ENCODE data around the gene CRKL.
A peak's percentile ranks its signal among the peaks of the same experiment; 100 is the strongest.

Gene CRKL

DNA sequence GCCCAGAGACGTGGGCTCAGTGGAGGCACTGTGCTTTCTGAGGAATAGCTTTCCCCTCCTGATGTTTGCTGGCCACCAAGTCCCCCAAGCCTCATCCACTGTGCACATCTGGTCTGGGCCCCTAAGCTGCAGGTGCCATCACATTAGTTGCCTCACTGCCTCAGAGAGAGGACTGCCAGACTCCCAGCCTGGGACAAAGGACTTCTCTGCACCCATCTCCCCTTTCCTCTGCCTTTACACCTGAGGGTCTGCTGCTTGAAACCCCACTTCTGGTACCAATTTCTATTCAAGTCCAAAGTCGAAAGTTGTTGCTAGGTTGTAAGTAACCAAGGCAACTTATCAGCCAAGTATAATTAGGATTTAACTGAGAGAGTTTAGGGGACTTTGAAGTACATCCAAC lies 61.2 kb downstream of the CRKL start:
- Histone ChIP-seq H3K4me3 (ENCODE audit: low read depth, low read length) (no peak overlapping the region), H3K36me3 (ENCODE audit: control insufficient read depth in 1 of 2, insufficient read depth in 2 of 2, low read length in 2 of 2) (peaks cover 0 to 1% of the 10 kb centered on the region in 2 experiments), H3K9me3 (ENCODE audit: insufficient read depth, low read depth, low read length) (peaks cover 18% of the 10 kb centered on the region), H4K8ac (ENCODE audit: low read depth, low read length) (no peak overlapping the region), H4K12ac (ENCODE audit: low read depth, low read length) (no peak overlapping the region), H2BK12ac (ENCODE audit: low read length) (no peak overlapping the region), H3K79me2 (ENCODE audit: control insufficient read depth, insufficient read depth, low read length, poor library complexity) (peaks cover 8% of the 10 kb centered on the region), H3K27me3 (ENCODE audit: insufficient read depth, low read length) (no peaks in the 10 kb centered on the region), H3K14ac (ENCODE audit: low read length) (no peak overlapping the region), H2BK120ac (ENCODE audit: insufficient read depth, low read length, poor library complexity) (no peak overlapping the region), H3K79me1 (ENCODE audit: low read length) (peaks cover 8% of the 10 kb centered on the region), H3K4me1 (ENCODE audit: control insufficient read depth in 1 of 2, insufficient read depth in 2 of 2, low read length in 2 of 2) (peaks cover 5 to 18% of the 10 kb centered on the region in 2 experiments), H2AFZ (ENCODE audit: insufficient read depth, low read length, poor library complexity) (no peak overlapping the region), H3K4me2 (ENCODE audit: low read length) (no peak overlapping the region), H4K91ac (ENCODE audit: low read depth, low read length) (no peak overlapping the region), H2BK5ac (ENCODE audit: low read depth, low read length, poor library complexity) (no peak overlapping the region), H3K27ac (ENCODE audit: low read depth, low read length) (no peak overlapping the region), H3K18ac (ENCODE audit: low read length) (no peak overlapping the region), H3K4ac (ENCODE audit: low read depth, low read length) (no peak overlapping the region), H2AK5ac (ENCODE audit: low read length) (no peak overlapping the region), H3K9ac (ENCODE audit: low read length) (no peak overlapping the region), H3K23ac (ENCODE audit: low read length) (no peak overlapping the region)
- WGBS (ENCODE audit: extremely low coverage, insufficient coverage, insufficient read length), result no CpG with 5 or more reads among the region's 2 CpGs
- no peak for DNase-seq

- peaks cover 8% of the 10 kb centered on the region for H3K79me1 ChIP-seq (ENCODE audit: low read length)
Measured at GRCh38 chr22:20979243-20979809, 62.1 kb downstream of the CRKL start.

DNA sequence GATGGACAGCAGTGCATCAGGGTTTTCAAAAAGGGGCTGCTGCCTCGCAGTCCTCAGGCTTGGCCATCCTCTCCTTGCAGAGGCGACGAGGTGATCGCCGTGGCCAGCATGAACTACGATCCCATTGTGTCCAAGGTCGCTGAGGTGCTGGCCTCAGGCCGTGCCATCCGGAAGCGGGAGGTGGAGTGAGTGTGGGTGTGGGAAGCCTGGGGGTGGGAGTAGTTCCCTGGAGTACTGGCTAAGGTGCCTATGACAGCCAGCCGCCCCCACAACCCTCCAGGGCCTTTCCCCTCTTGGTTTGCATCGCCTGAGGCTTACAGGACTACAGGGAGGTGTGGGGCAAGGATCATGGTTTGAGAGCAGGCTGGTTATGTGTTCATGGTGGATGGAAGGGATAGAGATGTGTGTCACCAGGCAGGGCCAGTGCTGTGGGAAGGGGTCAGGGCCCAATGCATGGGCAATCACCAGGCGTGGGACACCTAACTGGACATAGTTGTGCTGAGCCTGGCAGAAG lies 62.8 kb downstream of the CRKL start:
- Histone ChIP-seq H3K9ac (ENCODE audit: low read length) (no peak overlapping the region), H3K4me3 (ENCODE audit: low read depth, low read length) (no peak overlapping the region), H3K18ac (ENCODE audit: low read length) (no peak overlapping the region), H3K27ac (ENCODE audit: low read depth, low read length) (no peak overlapping the region), H2BK120ac (ENCODE audit: insufficient read depth, low read length, poor library complexity) (no peak overlapping the region), H4K12ac (ENCODE audit: low read depth, low read length) (no peak overlapping the region), H3K79me1 (ENCODE audit: low read length) (peaks cover 8% of the 10 kb centered on the region), H3K4me2 (ENCODE audit: low read length) (peak overlapping the region; percentile 38), H2BK5ac (ENCODE audit: low read depth, low read length, poor library complexity) (no peak overlapping the region), H2AK5ac (ENCODE audit: low read length) (no peak overlapping the region), H3K4me1 (ENCODE audit: control insufficient read depth in 1 of 2, insufficient read depth in 2 of 2, low read length in 2 of 2) (peaks cover 5 to 18% of the 10 kb centered on the region in 2 experiments), H3K27me3 (ENCODE audit: insufficient read depth, low read length) (no peaks in the 10 kb centered on the region), H3K23ac (ENCODE audit: low read length) (no peak overlapping the region), H3K4ac (ENCODE audit: low read depth, low read length) (no peak overlapping the region), H3K9me3 (ENCODE audit: insufficient read depth, low read depth, low read length) (peaks cover 13% of the 10 kb centered on the region), H3K36me3 (ENCODE audit: control insufficient read depth in 1 of 2, insufficient read depth in 2 of 2, low read length in 2 of 2) (peaks cover 8 to 10% of the 10 kb centered on the region in 2 experiments), H2BK12ac (ENCODE audit: low read length) (no peak overlapping the region), H3K14ac (ENCODE audit: low read length) (no peak overlapping the region), H2AFZ (ENCODE audit: insufficient read depth, low read length, poor library complexity) (no peak overlapping the region), H4K8ac (ENCODE audit: low read depth, low read length) (no peak overlapping the region), H4K91ac (ENCODE audit: low read depth, low read length) (no peak overlapping the region), H3K79me2 (ENCODE audit: control insufficient read depth, insufficient read depth, low read length, poor library complexity) (peaks cover 8% of the 10 kb centered on the region)
- WGBS (ENCODE audit: extremely low coverage, insufficient coverage, insufficient read length), result no CpG with 5 or more reads among the region's 13 CpGs
- no peak for DNase-seq

More at GRCh38 chr22:20979243-20979809, 62.1 kb downstream of the CRKL start:
- Histone ChIP-seq H3K79me2 (ENCODE audit: control insufficient read depth, insufficient read depth, low read length, poor library complexity) (peaks cover 8% of the 10 kb centered on the region), H3K18ac (ENCODE audit: low read length) (no peak overlapping the region), H4K91ac (ENCODE audit: low read depth, low read length) (no peak overlapping the region), H3K27me3 (ENCODE audit: insufficient read depth, low read length) (no peaks in the 10 kb centered on the region), H3K27ac (ENCODE audit: low read depth, low read length) (no peak overlapping the region), H2AK5ac (ENCODE audit: low read length) (no peak overlapping the region), H3K4me2 (ENCODE audit: low read length) (peak overlapping the region; percentile 38), H2BK12ac (ENCODE audit: low read length) (no peak overlapping the region), H2BK120ac (ENCODE audit: insufficient read depth, low read length, poor library complexity) (no peak overlapping the region), H4K8ac (ENCODE audit: low read depth, low read length) (peak overlapping the region; percentile 8), H3K9me3 (ENCODE audit: insufficient read depth, low read depth, low read length) (peaks cover 16% of the 10 kb centered on the region), H3K23ac (ENCODE audit: low read length) (no peak overlapping the region), H3K9ac (ENCODE audit: low read length) (no peak overlapping the region), H3K4ac (ENCODE audit: low read depth, low read length) (no peak overlapping the region), H3K36me3 (ENCODE audit: control insufficient read depth in 1 of 2, insufficient read depth in 2 of 2, low read length in 2 of 2) (peaks cover 5 to 7% of the 10 kb centered on the region in 2 experiments), H3K14ac (ENCODE audit: low read length) (no peak overlapping the region), H2BK5ac (ENCODE audit: low read depth, low read length, poor library complexity) (no peak overlapping the region), H2AFZ (ENCODE audit: insufficient read depth, low read length, poor library complexity) (no peak overlapping the region), H3K4me1 (ENCODE audit: control insufficient read depth in 1 of 2, insufficient read depth in 2 of 2, low read length in 2 of 2) (peaks cover 5 to 18% of the 10 kb centered on the region in 2 experiments), H3K4me3 (ENCODE audit: low read depth, low read length) (peak overlapping the region; percentile 0), H4K12ac (ENCODE audit: low read depth, low read length) (no peak overlapping the region)
- no CpG with 5 or more reads among the region's 39 CpGs for WGBS (ENCODE audit: extremely low coverage, insufficient coverage, insufficient read length)
- peak; percentile 83 to 84 for DNase-seq

GRCh38 chr22:20980523-20980922 lies 63.3 kb downstream of the CRKL start:
- Histone ChIP-seq H3K27ac (ENCODE audit: low read depth, low read length) (no peak overlapping the region), H3K9ac (ENCODE audit: low read length) (no peak overlapping the region), H3K23ac (ENCODE audit: low read length) (no peak overlapping the region), H3K9me3 (ENCODE audit: insufficient read depth, low read depth, low read length) (peaks cover 13% of the 10 kb centered on the region), H3K4ac (ENCODE audit: low read depth, low read length) (no peak overlapping the region), H3K27me3 (ENCODE audit: insufficient read depth, low read length) (no peaks in the 10 kb centered on the region), H2BK120ac (ENCODE audit: insufficient read depth, low read length, poor library complexity) (no peak overlapping the region), H4K12ac (ENCODE audit: low read depth, low read length) (no peak overlapping the region), H2BK12ac (ENCODE audit: low read length) (no peak overlapping the region), H2AK5ac (ENCODE audit: low read length) (no peak overlapping the region), H3K4me2 (ENCODE audit: low read length) (no peak overlapping the region), H3K14ac (ENCODE audit: low read length) (no peak overlapping the region), H4K8ac (ENCODE audit: low read depth, low read length) (no peak overlapping the region), H3K18ac (ENCODE audit: low read length) (no peak overlapping the region), H2BK5ac (ENCODE audit: low read depth, low read length, poor library complexity) (no peak overlapping the region), H3K4me3 (ENCODE audit: low read depth, low read length) (no peak overlapping the region), H3K79me1 (ENCODE audit: low read length) (peaks cover 8% of the 10 kb centered on the region), H4K91ac (ENCODE audit: low read depth, low read length) (no peak overlapping the region), H3K79me2 (ENCODE audit: control insufficient read depth, insufficient read depth, low read length, poor library complexity) (peaks cover 8% of the 10 kb centered on the region), H3K36me3 (ENCODE audit: control insufficient read depth in 1 of 2, insufficient read depth in 2 of 2, low read length in 2 of 2) (peaks cover 11 to 13% of the 10 kb centered on the region in 2 experiments), H3K4me1 (ENCODE audit: control insufficient read depth in 1 of 2, insufficient read depth in 2 of 2, low read length in 2 of 2) (peaks cover 5 to 18% of the 10 kb centered on the region in 2 experiments), H2AFZ (ENCODE audit: insufficient read depth, low read length, poor library complexity) (no peak overlapping the region)
- no peak for DNase-seq
- no CpG with 5 or more reads among the region's 4 CpGs for WGBS (ENCODE audit: extremely low coverage, insufficient coverage, insufficient read length)

Data from trophoblast cell (in vitro differentiated cells and primary cell).